DMS53 treated with DMSO at 0.1 percent for 48 hours (cell line): ENCODE measurements around the gene HDHD5.
"Not testable (repeated sequence)": the region's sequence is repeated elsewhere in the genome, so short reads cannot be mapped to it uniquely, and the experiment has no call there.

Experiments
- DNase-seq: peaks from one replicate; lab custom pipeline; 2025; ENCODE audit not compliant: unreplicated experiment; lab: John Stamatoyannopoulos, UW

HDHD5 gene

GRCh38 chr22:17157714-17158113 lies 1.4 kb downstream of the HDHD5 start:
- DNase-seq: no peak

- no peak for DNase-seq
Observed at GRCh38 chr22:17155941-17156340, 3.1 kb downstream of the HDHD5 start.

- DNase-seq: no peak
Observed at GRCh38 chr22:17152971-17153370, 6.1 kb downstream of the HDHD5 start.

GRCh38 chr22:17152340-17152739 lies 6.7 kb downstream of the HDHD5 start:
- no peak for DNase-seq

GRCh38 chr22:17149076-17149815 lies 9.8 kb downstream of the HDHD5 start:
- DNase-seq: no peak

- not testable (repeated sequence) for DNase-seq
Observed at GRCh38 chr22:17147458-17147857, 11.6 kb downstream of the HDHD5 start.

- no peak for DNase-seq
Observed at GRCh38 chr22:17145021-17145680, 13.9 kb downstream of the HDHD5 start.

GRCh38 chr22:17143826-17144225 lies 15.3 kb downstream of the HDHD5 start:
- DNase-seq: no peak

- DNase-seq: no peak
Observed at GRCh38 chr22:17143101-17143500, 16.0 kb downstream of the HDHD5 start.

GRCh38 chr22:17140826-17141766 lies 18.0 kb downstream of the HDHD5 start:
- DNase-seq: no peak

- no peak for DNase-seq
Observed at GRCh38 chr22:17140022-17140421, 19.1 kb downstream of the HDHD5 start.

- no peak for DNase-seq
Observed at GRCh38 chr22:17138513-17138912, 20.6 kb downstream of the HDHD5 start.

- no peak for DNase-seq
Observed at GRCh38 chr22:17137861-17138425, 21.1 kb downstream of the HDHD5 start.

- DNase-seq: no peak
Observed at GRCh38 chr22:17137170-17137569, 21.9 kb downstream of the HDHD5 start.

GRCh38 chr22:17135153-17135760 lies 23.8 kb downstream of the HDHD5 start:
- DNase-seq: no peak

GRCh38 chr22:17133137-17133536 lies 25.9 kb downstream of the HDHD5 start:
- no peak for DNase-seq

GRCh38 chr22:17132112-17132511 lies 27.0 kb downstream of the HDHD5 start:
- DNase-seq: no peak

GRCh38 chr22:17131686-17132085 lies 27.4 kb downstream of the HDHD5 start:
- no peak for DNase-seq

GRCh38 chr22:17130199-17130598 lies 28.9 kb downstream of the HDHD5 start:
- DNase-seq: peak; percentile 3

- peak; percentile 25 for DNase-seq
Observed at GRCh38 chr22:17121233-17122195, 37.6 kb downstream of the HDHD5 start, which contains the start of gene TMEM121B. Gene TMEM121B, minus strand, starts transcription at chr22:17121360. Its CDS starts 233 bp downstream, at chr22:17121127.
